WERI-Rb-1 (cell line): ENCODE measurements around the gene MIGA2.

Experiments
- DNase-seq: peaks from one replicate; pipeline ENCODE4 v3.0.0-alpha.2; 2020
- H3K27ac ChIP-seq: fragments of 250-450 bp; sonication (Bioruptor Pico); 2 replicates; pipeline ENCODE4 v1.5.1; 2020; ENCODE audit warnings: mild to moderate bottlenecking, moderate library complexity
- H3K27me3 ChIP-seq: fragments of 250-450 bp; sonication (Bioruptor Pico); 2 replicates; pipeline ENCODE4 v1.5.1; 2021; ENCODE audit warnings: mild to moderate bottlenecking, low read depth, moderate library complexity; ENCODE audit not compliant: insufficient read depth, severe bottlenecking
- H3K36me3 ChIP-seq: fragments of 250-450 bp; sonication (Bioruptor Pico); 2 replicates; pipeline ENCODE4 v1.5.1; 2020; ENCODE audit warnings: mild to moderate bottlenecking, moderate library complexity
- H3K4me3 ChIP-seq: 2 replicates; pipeline ENCODE4 v1.5.1; 2011; ENCODE audit warnings: low read depth, mild to moderate bottlenecking, control low read depth, low read length
- H3K9me3 ChIP-seq: fragments of 250-450 bp; sonication (Bioruptor Pico); 2 replicates; pipeline ENCODE4 v1.5.1; 2021; ENCODE audit warnings: mild to moderate bottlenecking, moderate library complexity; ENCODE audit not compliant: severe bottlenecking
- CTCF ChIP-seq: IDR thresholded peaks from 2 replicates; pipeline ENCODE4 v1.5.1; 2011; ENCODE audit warnings: low read depth, mild to moderate bottlenecking, control low read depth, inconsistent platforms, low read length

MIGA2 gene

GRCh38 chr9:129036241-129036922 lies at the start of gene MIGA2:
TSS of gene MIGA2 (plus strand) at chr9:129036626. CDS start at chr9:129040595, 3,969 bp downstream.
- Histone ChIP-seq H3K4me3 (peak within 1 kb of the TSS; percentile 95), H3K9me3 (no peaks in the 10 kb centered on the region), H3K27me3 (no peaks in the 10 kb centered on the region), H3K36me3 (peaks cover 14% of the 10 kb centered on the region), H3K27ac (peak within 1 kb of the TSS; percentile 73)
- peak; percentile 100 for DNase-seq
- no peak for TF ChIP-seq CTCF

DNA sequence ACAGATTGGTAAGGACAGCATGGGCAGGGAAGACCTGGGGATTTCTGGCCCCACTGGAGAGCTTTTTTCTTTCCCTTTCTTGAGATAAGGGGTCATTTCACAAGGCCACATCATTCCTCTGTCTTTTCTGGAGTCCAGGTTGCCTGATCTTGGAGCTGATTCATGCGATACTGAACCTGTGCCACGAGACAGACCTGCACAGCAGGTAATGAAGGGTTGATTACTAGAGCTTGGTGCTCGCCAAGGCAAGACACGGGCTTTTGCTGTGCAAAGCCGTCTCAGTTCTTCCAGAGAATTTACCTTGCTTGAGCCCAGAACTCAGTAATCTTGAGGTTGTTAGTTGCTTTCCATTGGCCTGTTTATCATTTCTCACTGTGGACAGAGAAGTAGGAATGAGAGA lies 49.8 kb upstream of the MIGA2 start:
- Histone ChIP-seq H3K9me3 (no peaks in the 10 kb centered on the region), H3K27ac (no peak overlapping the region), H3K27me3 (no peaks in the 10 kb centered on the region), H3K36me3 (peaks cover 99% of the 10 kb centered on the region), H3K4me3 (no peak overlapping the region)
- no peak for TF ChIP-seq CTCF
- no peak for DNase-seq

DNA sequence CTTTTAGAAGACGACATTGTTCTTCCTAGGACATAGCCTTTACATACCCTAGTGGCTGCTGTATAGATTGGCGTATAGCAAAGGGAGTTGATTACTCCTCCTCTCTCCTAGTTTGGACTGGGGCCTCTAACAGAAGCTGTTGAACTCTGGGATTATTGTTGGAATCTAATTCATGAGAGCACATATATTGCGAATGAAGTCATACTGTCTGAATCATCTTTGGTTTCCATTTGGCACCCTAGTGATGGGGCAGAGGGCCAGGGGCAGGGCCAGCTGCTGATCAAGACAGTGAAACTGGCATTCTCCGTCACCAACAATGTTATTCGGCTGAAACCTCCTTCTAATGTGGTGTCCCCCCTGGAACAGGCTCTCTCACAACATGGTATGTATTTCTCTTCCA lies 48.6 kb upstream of the MIGA2 start:
- no peak for DNase-seq

DNA sequence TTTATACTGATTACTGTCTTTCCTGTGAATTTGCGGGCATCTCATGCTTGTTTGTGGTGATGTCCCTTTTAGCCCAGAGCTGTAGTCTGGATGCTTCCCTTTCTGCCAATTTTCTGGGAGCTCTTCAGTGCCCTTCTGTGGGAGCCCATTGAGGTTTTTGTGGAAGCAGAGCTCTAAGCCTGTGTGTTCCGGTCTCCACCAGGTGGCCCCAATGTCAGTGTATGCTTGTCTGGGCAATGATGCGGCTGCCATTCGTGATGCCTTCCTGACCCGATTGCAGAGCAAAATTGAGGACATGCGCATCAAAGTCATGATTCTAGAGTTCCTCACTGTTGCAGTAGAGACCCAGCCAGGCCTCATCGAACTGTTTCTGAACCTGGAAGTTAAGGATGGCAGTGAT lies 43.4 kb upstream of the MIGA2 start:
- Histone ChIP-seq H3K27me3 (no peaks in the 10 kb centered on the region), H3K4me3 (no peak overlapping the region), H3K36me3 (peaks cover 98% of the 10 kb centered on the region), H3K9me3 (no peaks in the 10 kb centered on the region), H3K27ac (no peak overlapping the region)
- DNase-seq, result peak; percentile 41
- TF ChIP-seq CTCF, result peak; percentile 71

More for the DNA sequence above, 48.6 kb upstream of the MIGA2 start:
- Histone ChIP-seq H3K36me3 (peaks cover 98% of the 10 kb centered on the region), H3K4me3 (no peak overlapping the region), H3K9me3 (no peaks in the 10 kb centered on the region), H3K27ac (no peak overlapping the region), H3K27me3 (no peaks in the 10 kb centered on the region)
- no peak for TF ChIP-seq CTCF

- no peak overlapping the region for H3K27ac ChIP-seq
- no peak overlapping the region for H3K4me3 ChIP-seq
- peaks cover 98% of the 10 kb centered on the region for H3K36me3 ChIP-seq
- no peaks in the 10 kb centered on the region for H3K27me3 ChIP-seq
- TF ChIP-seq CTCF, result no peak
- no peaks in the 10 kb centered on the region for H3K9me3 ChIP-seq
- DNase-seq, result no peak
Measured at GRCh38 chr9:128995791-128996190, 40.6 kb upstream of the MIGA2 start.

- H3K4me3 ChIP-seq, result no peak overlapping the region
- no peak overlapping the region for H3K27ac ChIP-seq
Measured at GRCh38 chr9:128998462-128998861, 38.0 kb upstream of the MIGA2 start.

More at GRCh38 chr9:128998462-128998861, 38.0 kb upstream of the MIGA2 start:
- Histone ChIP-seq H3K9me3 (no peaks in the 10 kb centered on the region), H3K27me3 (no peaks in the 10 kb centered on the region), H3K36me3 (peaks cover 100% of the 10 kb centered on the region)
- DNase-seq, result no peak
- TF ChIP-seq CTCF, result no peak
